Natural killer cell (primary cell): Measurements from ENCODE around the gene SSX2IP. TPM values are rescaled to one million over a fixed set of nuclear protein-coding genes. Genes with fewer than 3 reads are reported as not detected.

Experiments used
- ATAC-seq, 3 donors: fragments of 150-1000 bp in 2 of 3; fragments of 200-7000 bp in 1 of 3; cut with Tn5 transposase; 1 replicate in 1 of 3; 2 replicates in 2 of 3; pipeline ENCODE4 v1.10.0; 2021; ENCODE audit warnings: mild to moderate bottlenecking in 2 of 3, moderate library complexity in 2 of 3
- DNase-seq, 2 donors: peaks; one replicate each; pipeline versions ENCODE4 v3.0.0 to v3.0.0-alpha.2; 2013 to 2021; ENCODE audit warnings: mixed read lengths in 1 of 2
- H3K27ac ChIP-seq: one replicate; pipeline ENCODE4 v1.5.1; 2013; ENCODE audit warnings: mild to moderate bottlenecking, low read length
- H3K27me3 ChIP-seq: one replicate; pipeline ENCODE4 v1.6.1; 2013; ENCODE audit warnings: low read length; ENCODE audit not compliant: control insufficient read depth, insufficient read depth
- H3K36me3 ChIP-seq: one replicate; pipeline ENCODE4 v1.6.1; 2013; ENCODE audit warnings: low read length; ENCODE audit not compliant: control insufficient read depth, insufficient read depth
- H3K4me1 ChIP-seq: one replicate; pipeline ENCODE4 v1.6.1; 2013; ENCODE audit warnings: low read length; ENCODE audit not compliant: control insufficient read depth, insufficient read depth
- H3K4me3 ChIP-seq: one replicate; pipeline ENCODE4 v1.5.1; 2013; ENCODE audit warnings: low read length
- H3K9me3 ChIP-seq: one replicate; pipeline ENCODE4 v1.6.1; 2013; ENCODE audit warnings: low read length; ENCODE audit not compliant: control insufficient read depth, insufficient read depth
- H3K27ac Mint-ChIP-seq, 2 donors: one replicate each; pipeline ENCODE4 v1.8.0; 2022; ENCODE audit warnings: mild to moderate bottlenecking in 2 of 2, mixed read lengths in 2 of 2, moderate library complexity in 1 of 2
- H3K27me3 Mint-ChIP-seq, 2 donors: one replicate each; pipeline ENCODE4 v1.8.0; 2022; ENCODE audit warnings: low read depth in 2 of 2, mixed read lengths in 2 of 2
- H3K36me3 Mint-ChIP-seq: one replicate; pipeline ENCODE4 v1.8.0; 2022; ENCODE audit warnings: mixed read lengths
- H3K4me1 Mint-ChIP-seq, 2 donors: one replicate each; pipeline ENCODE4 v1.8.0; 2022; ENCODE audit warnings: mixed read lengths in 2 of 2
- H3K4me3 Mint-ChIP-seq: one replicate; pipeline ENCODE4 v1.8.0; 2022; ENCODE audit warnings: mild to moderate bottlenecking, moderate library complexity, mixed read lengths
- H3K9me3 Mint-ChIP-seq, 2 donors: one replicate each; pipeline ENCODE4 v1.8.0; 2022; ENCODE audit warnings: mixed read lengths in 2 of 2
- WGBS: methylation state at CpG from one replicate; pipeline ENCODE4 v1.1.7; 2013; ENCODE audit warnings: missing lambda C conversion rate; ENCODE audit not compliant: insufficient coverage; 5-methylcytosine and 5-hydroxymethylcytosine counted together
- intact Hi-C: fragments of 100-400 bp; cut with micrococcal nuclease; formaldehyde crosslinking; loops from one replicate; pipeline ENCODE4 v1.14.2; 2022
- total RNA-seq, 4 donors: library from RNA; stranded (reverse); fragments of 120-200 nt in 1 of 4; gene quantifications; one replicate each; pipeline versions ENCODE4 v1.2.3 to v1.2.4, GENCODE V29; 2013 to 2022
- TF ChIP-seq, protein P1 (sequence below): fragments of 200-600 bp; IDR thresholded peaks from one replicate; pipeline ENCODE4 v1.8.0; 2022; ENCODE audit warnings: antibody characterized with exemption

Gene SSX2IP
- total RNA-seq, 3 donors from 2014 or later (not counting 1 experiment from before 2014, with no cell fraction given): 24.2 to 35.8 (median 27.2) TPM

DNA sequence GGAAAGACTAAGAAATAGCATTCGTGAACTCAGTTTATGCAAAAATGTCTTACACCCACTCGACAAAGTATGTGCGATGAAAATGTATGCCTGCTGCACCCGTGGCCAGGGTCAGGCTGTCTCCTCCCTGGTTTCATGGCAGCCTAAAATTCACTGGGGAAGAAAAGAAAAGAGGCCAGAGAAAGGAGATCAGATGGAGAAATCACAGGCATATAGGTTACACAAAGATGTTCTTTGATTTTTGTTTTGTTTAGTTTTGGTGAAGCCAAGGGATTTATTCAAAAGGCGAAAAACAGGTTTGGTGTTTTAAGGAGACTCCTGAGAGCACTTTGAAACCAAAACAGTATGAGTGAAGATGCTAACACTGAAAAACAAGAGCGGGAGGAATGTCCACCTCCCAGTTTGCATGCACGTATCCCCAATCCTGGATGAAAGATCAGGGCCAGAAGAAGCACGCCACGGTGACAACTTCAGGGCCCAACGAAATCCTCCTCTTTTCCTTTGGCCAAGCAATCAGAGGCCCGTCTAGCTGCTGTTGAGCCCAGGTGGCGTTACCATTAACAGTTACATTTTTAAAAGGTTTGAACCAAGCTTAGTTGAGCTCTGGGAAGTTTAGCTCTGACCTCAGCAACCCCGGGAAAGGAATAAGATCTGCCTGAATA, 992 bp upstream of the SSX2IP start:
- no peaks in the 10 kb centered on the region for H3K9me3 ChIP-seq
- DNase-seq (no peak), ATAC-seq (no peak)
- no peaks in the 10 kb centered on the region for H3K9me3 Mint-ChIP-seq
- no peaks in the 10 kb centered on the region for H3K27me3 Mint-ChIP-seq
- peak overlapping the region; percentile 60 for H3K4me3 ChIP-seq
- H3K4me1 Mint-ChIP-seq: peaks cover 59 to 64% of the 10 kb centered on the region in 2 donors
- H3K36me3 ChIP-seq: no peaks in the 10 kb centered on the region
- H3K27ac ChIP-seq: peak overlapping the region; percentile 85
- TF ChIP-seq, protein P1, sequence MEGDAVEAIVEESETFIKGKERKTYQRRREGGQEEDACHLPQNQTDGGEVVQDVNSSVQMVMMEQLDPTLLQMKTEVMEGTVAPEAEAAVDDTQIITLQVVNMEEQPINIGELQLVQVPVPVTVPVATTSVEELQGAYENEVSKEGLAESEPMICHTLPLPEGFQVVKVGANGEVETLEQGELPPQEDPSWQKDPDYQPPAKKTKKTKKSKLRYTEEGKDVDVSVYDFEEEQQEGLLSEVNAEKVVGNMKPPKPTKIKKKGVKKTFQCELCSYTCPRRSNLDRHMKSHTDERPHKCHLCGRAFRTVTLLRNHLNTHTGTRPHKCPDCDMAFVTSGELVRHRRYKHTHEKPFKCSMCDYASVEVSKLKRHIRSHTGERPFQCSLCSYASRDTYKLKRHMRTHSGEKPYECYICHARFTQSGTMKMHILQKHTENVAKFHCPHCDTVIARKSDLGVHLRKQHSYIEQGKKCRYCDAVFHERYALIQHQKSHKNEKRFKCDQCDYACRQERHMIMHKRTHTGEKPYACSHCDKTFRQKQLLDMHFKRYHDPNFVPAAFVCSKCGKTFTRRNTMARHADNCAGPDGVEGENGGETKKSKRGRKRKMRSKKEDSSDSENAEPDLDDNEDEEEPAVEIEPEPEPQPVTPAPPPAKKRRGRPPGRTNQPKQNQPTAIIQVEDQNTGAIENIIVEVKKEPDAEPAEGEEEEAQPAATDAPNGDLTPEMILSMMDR: no peak
- intact Hi-C loops: loop anchor here (5.0 kb wide), 1 partner anchor 549 kb away; the partner anchor contains the start of gene PRKACB
- H3K27ac Mint-ChIP-seq: peak overlapping the region; percentile 99
- no peaks in the 10 kb centered on the region for H3K27me3 ChIP-seq
- H3K4me3 Mint-ChIP-seq: peak overlapping the region; percentile 97
- no peaks in the 10 kb centered on the region for H3K36me3 Mint-ChIP-seq
- peaks cover 23% of the 10 kb centered on the region for H3K4me1 ChIP-seq
- 66% methylated on average over 13 of the region's 13 CpGs for WGBS

- Mint-ChIP-seq H3K36me3 (no peaks in the 10 kb centered on the region), H3K4me3 (peak overlapping the region; percentile 85), H3K4me1 (peaks cover 67 to 68% of the 10 kb centered on the region in 2 donors), H3K27ac (peak overlapping the region; percentile 99), H3K27me3 (no peaks in the 10 kb centered on the region), H3K9me3 (no peaks in the 10 kb centered on the region)
- Histone ChIP-seq H3K36me3 (no peaks in the 10 kb centered on the region), H3K4me1 (peaks cover 23% of the 10 kb centered on the region), H3K9me3 (no peaks in the 10 kb centered on the region), H3K4me3 (peak overlapping the region; percentile 60), H3K27ac (peak overlapping the region; percentile 69), H3K27me3 (no peaks in the 10 kb centered on the region)
- intact Hi-C loops: loop anchor here (1.0 to 5.0 kb wide), 5 partner anchors 17 to 547 kb away; partner anchors contain the start of genes CTBS, GNG5, PRKACB and SPATA1
- no peak for DNase-seq
- 4% methylated on average over 67 of the region's 67 CpGs for WGBS
- ATAC-seq: peak; percentile 12 to 67 (median 16)
- TF ChIP-seq, protein P1: no peak
These were observed 506 bp downstream of the SSX2IP start for GRCh38 chr1:84689514-84690396.

- WGBS: 97% methylated on average over 6 of the region's 8 CpGs
- no peaks in the 10 kb centered on the region for H3K9me3 ChIP-seq
- Mint-ChIP-seq H3K36me3 (no peaks in the 10 kb centered on the region), H3K27ac (peak overlapping the region; percentile 99), H3K9me3 (no peaks in the 10 kb centered on the region), H3K4me1 (peaks cover 66 to 70% of the 10 kb centered on the region in 2 donors), H3K4me3 (peak overlapping the region; percentile 85), H3K27me3 (no peaks in the 10 kb centered on the region)
- ATAC-seq (no peak), DNase-seq (no peak)
- TF ChIP-seq, protein P1: no peak
- intact Hi-C loops: loop anchor here (1.0 to 5.0 kb wide), 2 partner anchors 16 to 251 kb away; no protein-coding TSS in a partner anchor
- no peak overlapping the region for H3K27ac ChIP-seq
- no peak overlapping the region for H3K4me3 ChIP-seq
- no peaks in the 10 kb centered on the region for H3K36me3 ChIP-seq
- H3K4me1 ChIP-seq: peaks cover 22% of the 10 kb centered on the region
- H3K27me3 ChIP-seq: no peaks in the 10 kb centered on the region
These were observed 1.7 kb downstream of the SSX2IP start for GRCh38 chr1:84688463-84689061.
